Loucy (cell line): ENCODE measurements around the gene EBP.

Experiments used
- H2AFZ ChIP-seq: fragments of 200-600 bp; sonication (generic); 2 replicates; pipeline ENCODE4 v1.6.0; 2016; ENCODE audit warnings: antibody characterized with exemption, mild to moderate bottlenecking, low read length, moderate library complexity
- H3F3A ChIP-seq: fragments of 200-600 bp; 2 replicates; pipeline ENCODE4 v1.6.0; 2016; ENCODE audit warnings: antibody characterized with exemption, low read depth, mild to moderate bottlenecking
- H3K27me3 ChIP-seq: fragments of 200-600 bp; sonication (generic); 2 replicates; pipeline ENCODE4 v1.6.1; 2014; ENCODE audit warnings: low read length, mild to moderate bottlenecking; ENCODE audit not compliant: insufficient read depth, poor library complexity, severe bottlenecking
- H3K36me3 ChIP-seq: fragments of 200-600 bp; sonication (generic); 2 replicates; pipeline ENCODE4 v1.6.1; 2016; ENCODE audit warnings: low read length; ENCODE audit not compliant: insufficient read depth
- H3K4me1 ChIP-seq: fragments of 200-600 bp; sonication (generic); 2 replicates; pipeline ENCODE4 v1.5.1; 2014; ENCODE audit warnings: low read length, mild to moderate bottlenecking; ENCODE audit not compliant: insufficient read depth, poor library complexity, severe bottlenecking
- H3K4me2 ChIP-seq: fragments of 200-600 bp; sonication (generic); 2 replicates; pipeline ENCODE4 v1.6.0; 2014; ENCODE audit warnings: antibody characterized with exemption, low read length, low read depth, mild to moderate bottlenecking; ENCODE audit not compliant: poor library complexity, severe bottlenecking
- H3K4me3 ChIP-seq: fragments of 200-600 bp; sonication (generic); 2 replicates; pipeline ENCODE4 v1.5.1; 2014; ENCODE audit warnings: low read length, mild to moderate bottlenecking, mixed read lengths; ENCODE audit not compliant: poor library complexity, severe bottlenecking
- H3K79me2 ChIP-seq: fragments of 200-600 bp; sonication (generic); 2 replicates; pipeline ENCODE4 v1.6.1; 2014; ENCODE audit warnings: low read length; ENCODE audit not compliant: insufficient read depth
- H3K9ac ChIP-seq: fragments of 200-600 bp; sonication (generic); 2 replicates; pipeline ENCODE4 v1.6.0; 2014; ENCODE audit warnings: mild to moderate bottlenecking, low read depth, low read length, moderate library complexity; ENCODE audit not compliant: poor library complexity, severe bottlenecking
- H3K9me2 ChIP-seq: fragments of 200-600 bp; sonication (generic); replicated peaks from 2 replicates; pipeline ENCODE4 v1.6.1; 2016; ENCODE audit warnings: low read depth, low read length, mixed read lengths
- H3K9me3 ChIP-seq: fragments of 200-600 bp; sonication (generic); 2 replicates; pipeline ENCODE4 v1.6.1; 2014; ENCODE audit warnings: mild to moderate bottlenecking, antibody characterized with exemption, low read length, low read depth; ENCODE audit not compliant: insufficient read depth
- H4K20me1 ChIP-seq: fragments of 200-600 bp; sonication (generic); 2 replicates; pipeline ENCODE4 v1.6.0; 2014; ENCODE audit warnings: antibody characterized with exemption, low read length, mild to moderate bottlenecking; ENCODE audit not compliant: insufficient read depth, poor library complexity, severe bottlenecking
- EZH2phosphoT487 ChIP-seq: fragments of 200-600 bp; IDR thresholded peaks from 2 replicates; pipeline ENCODE4 v1.6.1; 2018; ENCODE audit warnings: antibody characterized with exemption, mild to moderate bottlenecking, moderate library complexity, borderline replicate concordance
- TF ChIP-seq, protein P1 (sequence below): fragments of 200-600 bp; sonication (generic); conservative IDR thresholded peaks from 2 replicates; pipeline ENCODE4 v1.5.1; 2014; ENCODE audit warnings: mild to moderate bottlenecking, antibody characterized with exemption, low read length

Gene EBP

GRCh38 chrX:48575642-48576041 lies 54.0 kb downstream of the EBP start:
- TF ChIP-seq, protein P1, sequence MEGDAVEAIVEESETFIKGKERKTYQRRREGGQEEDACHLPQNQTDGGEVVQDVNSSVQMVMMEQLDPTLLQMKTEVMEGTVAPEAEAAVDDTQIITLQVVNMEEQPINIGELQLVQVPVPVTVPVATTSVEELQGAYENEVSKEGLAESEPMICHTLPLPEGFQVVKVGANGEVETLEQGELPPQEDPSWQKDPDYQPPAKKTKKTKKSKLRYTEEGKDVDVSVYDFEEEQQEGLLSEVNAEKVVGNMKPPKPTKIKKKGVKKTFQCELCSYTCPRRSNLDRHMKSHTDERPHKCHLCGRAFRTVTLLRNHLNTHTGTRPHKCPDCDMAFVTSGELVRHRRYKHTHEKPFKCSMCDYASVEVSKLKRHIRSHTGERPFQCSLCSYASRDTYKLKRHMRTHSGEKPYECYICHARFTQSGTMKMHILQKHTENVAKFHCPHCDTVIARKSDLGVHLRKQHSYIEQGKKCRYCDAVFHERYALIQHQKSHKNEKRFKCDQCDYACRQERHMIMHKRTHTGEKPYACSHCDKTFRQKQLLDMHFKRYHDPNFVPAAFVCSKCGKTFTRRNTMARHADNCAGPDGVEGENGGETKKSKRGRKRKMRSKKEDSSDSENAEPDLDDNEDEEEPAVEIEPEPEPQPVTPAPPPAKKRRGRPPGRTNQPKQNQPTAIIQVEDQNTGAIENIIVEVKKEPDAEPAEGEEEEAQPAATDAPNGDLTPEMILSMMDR: no peak
- TF ChIP-seq EZH2phosphoT487: no peak
- Histone ChIP-seq H2AFZ (no peak overlapping the region), H3K4me3 (peak overlapping the region; percentile 99), H3K4me2 (peak overlapping the region; percentile 96), H3K4me1 (peaks cover 7% of the 10 kb centered on the region), H3K9me3 (no peaks in the 10 kb centered on the region), H3K36me3 (peaks cover 33% of the 10 kb centered on the region; the same call in 1 of the 2 replicates), H3K9ac (peak overlapping the region; percentile 94), H3K79me2 (peaks cover 34% of the 10 kb centered on the region), H3K9me2 (no peaks in the 10 kb centered on the region), H3F3A (no peaks in the 10 kb centered on the region), H3K27me3 (no peaks in the 10 kb centered on the region), H4K20me1 (peaks cover 26% of the 10 kb centered on the region)

DNA sequence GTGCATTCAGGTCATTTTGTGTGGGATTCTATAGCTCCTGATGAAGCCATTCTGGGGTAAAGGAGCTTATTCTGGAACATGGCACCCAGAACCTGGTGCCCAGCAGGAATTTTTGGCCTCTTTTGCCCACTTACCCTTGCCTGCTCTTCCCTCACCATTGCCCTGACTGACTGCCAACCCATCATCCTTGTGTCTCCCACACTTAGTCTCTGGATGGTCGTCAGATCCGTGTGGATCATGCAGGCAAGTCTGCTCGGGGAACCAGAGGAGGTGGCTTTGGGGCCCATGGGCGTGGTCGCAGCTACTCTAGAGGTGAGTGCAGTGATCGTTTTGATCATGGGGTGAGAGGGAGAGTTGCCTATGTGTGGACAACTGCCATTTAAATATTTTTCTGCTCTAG lies 54.5 kb downstream of the EBP start:
- H4K20me1 ChIP-seq: peaks cover 26% of the 10 kb centered on the region
- no peak overlapping the region for H2AFZ ChIP-seq
- H3K4me3 ChIP-seq: peak overlapping the region; percentile 99
- H3K4me1 ChIP-seq: peaks cover 7% of the 10 kb centered on the region
- H3K4me2 ChIP-seq: peak overlapping the region; percentile 96
- H3K27me3 ChIP-seq: no peaks in the 10 kb centered on the region
- peak overlapping the region; percentile 94 for H3K9ac ChIP-seq
- H3K79me2 ChIP-seq: peaks cover 34% of the 10 kb centered on the region
- no peaks in the 10 kb centered on the region for H3F3A ChIP-seq
- TF ChIP-seq EZH2phosphoT487: no peak
- TF ChIP-seq, protein P1: no peak
- peaks cover 33% of the 10 kb centered on the region; the same call in 1 of the 2 replicates for H3K36me3 ChIP-seq
- no peaks in the 10 kb centered on the region for H3K9me3 ChIP-seq
- no peaks in the 10 kb centered on the region for H3K9me2 ChIP-seq
